22Rv1 (cell line): ENCODE results near the gene COQ9.

Experiments used
- H3K27ac ChIP-seq: fragments of 450-650 bp; 2 replicates; pipeline ENCODE4 v1.5.1; 2017
- ZFX ChIP-seq: fragments of 450-650 bp; IDR thresholded peaks from 2 replicates; pipeline ENCODE4 v1.6.1; 2017; ENCODE audit warnings: antibody characterized with exemption, borderline replicate concordance
- TF ChIP-seq, protein P1 (sequence below): fragments of 450-650 bp; IDR thresholded peaks from 2 replicates; pipeline ENCODE4 v1.5.1; 2017; ENCODE audit warnings: mild to moderate bottlenecking

COQ9 gene

DNA sequence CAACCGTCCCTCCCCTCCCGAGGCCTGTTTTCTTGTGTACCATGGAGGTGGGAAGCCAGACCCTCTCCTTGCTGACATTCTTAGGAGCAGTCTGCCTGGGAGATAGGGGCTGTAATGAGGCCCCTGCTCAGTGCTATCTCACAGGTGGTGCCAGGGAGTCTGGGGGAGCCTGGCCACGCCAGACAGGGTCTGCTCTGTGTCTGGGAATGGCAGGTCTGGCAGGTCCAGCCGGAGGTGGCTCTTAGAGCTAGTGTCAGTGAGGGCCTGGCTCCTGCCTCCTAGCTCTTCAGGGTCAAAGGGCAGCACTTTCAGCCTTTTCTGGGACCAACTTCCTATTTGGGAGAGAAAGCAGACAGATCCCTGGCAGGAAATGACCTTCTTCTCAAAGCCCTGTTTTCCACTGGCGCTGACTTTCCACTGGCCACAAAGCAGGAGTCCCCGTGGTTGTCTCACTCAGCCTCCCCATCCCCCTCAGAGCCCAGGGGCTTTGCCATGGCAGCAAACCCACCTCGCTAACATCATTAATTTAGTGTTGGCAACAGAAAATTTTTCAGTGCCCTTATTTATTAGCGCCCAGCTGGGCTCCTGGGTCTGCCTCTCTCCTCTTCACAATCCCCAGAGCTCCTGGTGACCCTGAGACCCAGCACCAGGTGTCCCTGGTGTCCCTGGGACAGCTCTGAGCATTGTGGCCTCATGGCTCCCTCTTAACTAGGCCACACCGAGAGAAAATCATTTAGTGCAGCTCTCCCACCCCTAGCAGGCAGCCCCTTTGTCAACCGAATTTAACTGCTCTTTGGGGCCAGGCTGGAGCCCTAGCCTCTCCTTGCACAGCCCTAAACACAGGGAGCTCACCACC, 63.0 kb downstream of the COQ9 start:
- TF ChIP-seq, protein P1, sequence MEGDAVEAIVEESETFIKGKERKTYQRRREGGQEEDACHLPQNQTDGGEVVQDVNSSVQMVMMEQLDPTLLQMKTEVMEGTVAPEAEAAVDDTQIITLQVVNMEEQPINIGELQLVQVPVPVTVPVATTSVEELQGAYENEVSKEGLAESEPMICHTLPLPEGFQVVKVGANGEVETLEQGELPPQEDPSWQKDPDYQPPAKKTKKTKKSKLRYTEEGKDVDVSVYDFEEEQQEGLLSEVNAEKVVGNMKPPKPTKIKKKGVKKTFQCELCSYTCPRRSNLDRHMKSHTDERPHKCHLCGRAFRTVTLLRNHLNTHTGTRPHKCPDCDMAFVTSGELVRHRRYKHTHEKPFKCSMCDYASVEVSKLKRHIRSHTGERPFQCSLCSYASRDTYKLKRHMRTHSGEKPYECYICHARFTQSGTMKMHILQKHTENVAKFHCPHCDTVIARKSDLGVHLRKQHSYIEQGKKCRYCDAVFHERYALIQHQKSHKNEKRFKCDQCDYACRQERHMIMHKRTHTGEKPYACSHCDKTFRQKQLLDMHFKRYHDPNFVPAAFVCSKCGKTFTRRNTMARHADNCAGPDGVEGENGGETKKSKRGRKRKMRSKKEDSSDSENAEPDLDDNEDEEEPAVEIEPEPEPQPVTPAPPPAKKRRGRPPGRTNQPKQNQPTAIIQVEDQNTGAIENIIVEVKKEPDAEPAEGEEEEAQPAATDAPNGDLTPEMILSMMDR, result no peak
- no peak for TF ChIP-seq ZFX
- H3K27ac ChIP-seq, result no peak overlapping the region
